ENCODE results near the gene DRAP1.

- no peak for TF ChIP-seq CTCF (IDR thresholded peaks at IDR 0.05)
- no peak for TF ChIP-seq POLR2A (IDR thresholded peaks at IDR 0.05)
These were observed 12.6 kb upstream of the DRAP1 start for GRCh38 chr11:65906602-65907001.

All from transverse colon (tissue), 3 donors.